Fibroblast of lung (primary cell): ENCODE results near the gene PALM2AKAP2. TPM values are rescaled to one million over a fixed set of nuclear protein-coding genes. Genes with fewer than 3 reads are reported as not detected.

ENCODE experiments used
- DNase-seq, 2 donors: peaks; one replicate each; pipeline versions ENCODE4 v3.0.0 to v3.0.0-alpha.2; 2010; ENCODE audit warnings: low read depth in 2 of 2
- H2AFZ ChIP-seq: 2 replicates; pipeline ENCODE4 v1.5.1; 2012; ENCODE audit warnings: low read length, control low read depth, inconsistent platforms
- H3K27ac ChIP-seq: 2 replicates; pipeline ENCODE4 v1.5.1; 2011; ENCODE audit warnings: low read length, control low read depth; ENCODE audit not compliant: insufficient read depth
- H3K27me3 ChIP-seq: 2 replicates; pipeline ENCODE4 v1.5.1; 2011; ENCODE audit warnings: mild to moderate bottlenecking, low read length; ENCODE audit not compliant: control insufficient read depth, insufficient read depth
- H3K36me3 ChIP-seq: 2 replicates; pipeline ENCODE4 v1.5.1; 2011; ENCODE audit warnings: low read length; ENCODE audit not compliant: control insufficient read depth, insufficient read depth
- H3K4me1 ChIP-seq: 2 replicates; pipeline ENCODE4 v1.5.1; 2011; ENCODE audit warnings: low read length; ENCODE audit not compliant: control insufficient read depth, insufficient read depth; ENCODE audit errors: extremely low read depth
- H3K4me2 ChIP-seq: 2 replicates; pipeline ENCODE4 v1.5.1; 2011; ENCODE audit warnings: low read length, control low read depth; ENCODE audit not compliant: insufficient read depth; ENCODE audit errors: extremely low read depth
- H3K4me3 ChIP-seq, 4 experiments: fragments of 200-600 bp in 1 of 4; sonication (generic) in 1 of 4; replicated peaks in 1 of 4; 2 replicates each; pipeline ENCODE4 v1.5.1; 2011 to 2016; ENCODE audit warnings: low read length in 4 of 4, low read depth in 3 of 4, mild to moderate bottlenecking in 3 of 4, control low read depth in 2 of 4, inconsistent platforms in 1 of 4, mixed read lengths in 1 of 4; ENCODE audit not compliant: insufficient read depth in 1 of 4; ENCODE audit errors: control extremely low read depth in 1 of 4
- H3K79me2 ChIP-seq: 2 replicates; pipeline ENCODE4 v1.5.1; 2012; ENCODE audit warnings: mild to moderate bottlenecking, low read length, inconsistent platforms; ENCODE audit not compliant: control insufficient read depth, insufficient read depth
- H3K9ac ChIP-seq: 2 replicates; pipeline ENCODE4 v1.5.1; 2011; ENCODE audit warnings: mild to moderate bottlenecking, low read length, control low read depth; ENCODE audit not compliant: insufficient read depth
- H3K9me3 ChIP-seq: 2 replicates; pipeline ENCODE4 v1.5.1; 2012; ENCODE audit warnings: low read depth, low read length; ENCODE audit not compliant: control insufficient read depth, insufficient read depth
- H4K20me1 ChIP-seq: 2 replicates; pipeline ENCODE4 v1.5.1; 2011; ENCODE audit warnings: low read length; ENCODE audit not compliant: control insufficient read depth, insufficient read depth; ENCODE audit errors: extremely low read depth
- EZH2 ChIP-seq: IDR thresholded peaks from 2 replicates; pipeline ENCODE4 v1.5.1; 2012; ENCODE audit warnings: low read length, control low read depth, mild to moderate bottlenecking; ENCODE audit errors: missing control alignments
- polyA plus RNA-seq, 2 donors: library from polyadenylated mRNA; depleted of rRNA in 1 of 2; stranded (reverse) in 1 of 2; unstranded in 1 of 2; fragments of >200 nt; gene quantifications; 2 replicates each; pipeline ENCODE4 v1.2.1, GENCODE V29; 2011 to 2012; ENCODE audit warnings: missing spikeins in 1 of 2
- total RNA-seq: library from RNA; depleted of rRNA; stranded (reverse); fragments of >200 nt; gene quantifications from 2 replicates; pipeline ENCODE4 v1.2.1, GENCODE V29; 2014
- TF ChIP-seq, protein P1 (sequence below), 2 donors: IDR thresholded peaks in 1 of 2; conservative IDR thresholded peaks in 1 of 2; 1 replicate in 1 of 2; 2 replicates in 1 of 2; pipeline ENCODE4 v1.5.1; 2011 to 2012; ENCODE audit warnings: low read length in 2 of 2, control low read depth in 1 of 2, inconsistent platforms in 1 of 2, low read depth in 1 of 2, mild to moderate bottlenecking in 1 of 2

Gene PALM2AKAP2
- total and polyA plus RNA-seq, 2 donors (not counting 1 experiment from before 2014, with no cell fraction given): 7.7 to 9.9 TPM

DNA sequence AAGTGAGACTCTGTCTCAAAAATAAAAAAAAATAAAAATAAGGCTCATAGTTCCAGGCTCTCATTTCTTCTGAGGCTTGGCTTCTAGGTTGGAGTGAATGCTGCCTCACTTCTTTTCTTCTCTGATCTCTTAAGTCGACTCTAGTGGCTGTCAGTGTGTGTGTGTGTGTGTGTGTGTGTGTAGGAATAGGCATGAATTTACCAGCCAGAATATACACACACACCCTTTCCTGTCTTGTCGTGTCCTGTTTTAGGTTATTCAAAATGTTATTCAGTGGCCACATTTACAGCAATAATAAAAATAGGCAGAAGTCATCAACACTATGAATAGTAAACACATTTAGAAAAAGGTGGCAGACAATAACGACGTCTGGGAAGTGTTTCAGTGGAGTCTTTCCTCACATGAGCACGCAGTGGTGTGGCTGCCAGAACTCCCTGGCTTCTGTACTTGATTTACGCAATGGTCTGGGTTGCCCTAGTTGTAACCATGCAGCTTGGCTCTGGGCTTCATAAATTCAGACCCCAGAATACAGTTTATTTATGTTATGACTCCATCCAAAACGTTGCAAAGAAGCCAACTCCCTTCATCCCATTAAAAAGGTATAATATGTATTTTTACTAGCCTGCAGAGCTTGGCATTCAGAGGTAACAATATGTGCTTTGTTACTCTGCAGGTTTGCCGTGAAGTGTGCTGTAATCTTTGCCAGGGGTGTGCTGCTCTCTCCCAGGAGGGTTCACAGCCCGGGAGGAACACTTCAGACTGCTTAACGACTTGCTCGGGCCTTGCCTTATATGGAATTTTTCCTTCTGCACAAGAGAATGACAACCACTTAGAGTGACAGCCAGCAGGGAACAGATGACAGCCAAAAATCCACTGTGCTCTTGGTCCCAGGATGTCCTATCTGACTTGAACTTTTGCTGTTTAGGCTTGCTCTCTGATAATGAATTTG, 34.4 kb upstream of the PALM2AKAP2 start:
- no peak for TF ChIP-seq EZH2
- Histone ChIP-seq H3K36me3 (no peaks in the 10 kb centered on the region), H3K27me3 (peaks cover 3% of the 10 kb centered on the region), H3K4me2 (no peak overlapping the region), H3K79me2 (no peaks in the 10 kb centered on the region), H3K9ac (no peak overlapping the region), H3K9me3 (no peaks in the 10 kb centered on the region), H3K4me1 (peaks cover 2% of the 10 kb centered on the region), H2AFZ (no peak overlapping the region), H4K20me1 (no peaks in the 10 kb centered on the region), H3K27ac (no peak overlapping the region), H3K4me3 (no peak overlapping the region)
- peak; percentile 80 to 83 for DNase-seq

DNA sequence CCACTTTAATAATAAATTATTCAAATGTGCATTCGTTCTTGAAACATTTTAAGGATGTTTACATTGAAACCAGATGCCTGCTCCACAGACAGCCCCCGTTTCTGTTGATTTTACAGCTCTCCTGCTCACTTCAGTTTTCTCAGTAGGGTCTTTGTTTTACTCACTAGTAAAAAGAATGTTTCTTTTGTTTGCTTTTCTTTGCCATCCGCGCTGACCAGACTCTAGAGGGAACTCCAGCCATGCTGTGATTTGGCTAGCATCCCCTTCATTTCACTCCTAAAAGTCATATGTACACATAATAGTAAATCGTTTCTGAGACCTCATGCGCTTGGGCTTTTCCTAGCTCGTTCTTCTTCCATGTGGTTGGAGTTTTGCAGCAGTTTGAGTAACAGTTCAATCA, 28.7 kb upstream of the PALM2AKAP2 start:
- Histone ChIP-seq H3K27ac (no peak overlapping the region), H3K36me3 (no peaks in the 10 kb centered on the region), H3K79me2 (no peaks in the 10 kb centered on the region), H4K20me1 (no peaks in the 10 kb centered on the region), H3K9me3 (no peaks in the 10 kb centered on the region), H3K27me3 (no peaks in the 10 kb centered on the region), H3K4me2 (no peak overlapping the region), H3K4me3 (peak overlapping the region in 1 of 4 experiments; percentile 6), H3K4me1 (no peaks in the 10 kb centered on the region), H3K9ac (no peak overlapping the region), H2AFZ (no peak overlapping the region)
- DNase-seq: peak; percentile 66 to 72
- TF ChIP-seq, protein P1, sequence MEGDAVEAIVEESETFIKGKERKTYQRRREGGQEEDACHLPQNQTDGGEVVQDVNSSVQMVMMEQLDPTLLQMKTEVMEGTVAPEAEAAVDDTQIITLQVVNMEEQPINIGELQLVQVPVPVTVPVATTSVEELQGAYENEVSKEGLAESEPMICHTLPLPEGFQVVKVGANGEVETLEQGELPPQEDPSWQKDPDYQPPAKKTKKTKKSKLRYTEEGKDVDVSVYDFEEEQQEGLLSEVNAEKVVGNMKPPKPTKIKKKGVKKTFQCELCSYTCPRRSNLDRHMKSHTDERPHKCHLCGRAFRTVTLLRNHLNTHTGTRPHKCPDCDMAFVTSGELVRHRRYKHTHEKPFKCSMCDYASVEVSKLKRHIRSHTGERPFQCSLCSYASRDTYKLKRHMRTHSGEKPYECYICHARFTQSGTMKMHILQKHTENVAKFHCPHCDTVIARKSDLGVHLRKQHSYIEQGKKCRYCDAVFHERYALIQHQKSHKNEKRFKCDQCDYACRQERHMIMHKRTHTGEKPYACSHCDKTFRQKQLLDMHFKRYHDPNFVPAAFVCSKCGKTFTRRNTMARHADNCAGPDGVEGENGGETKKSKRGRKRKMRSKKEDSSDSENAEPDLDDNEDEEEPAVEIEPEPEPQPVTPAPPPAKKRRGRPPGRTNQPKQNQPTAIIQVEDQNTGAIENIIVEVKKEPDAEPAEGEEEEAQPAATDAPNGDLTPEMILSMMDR (conservative IDR thresholded peaks at IDR 0.05 in 1 of 2, IDR thresholded peaks at IDR 0.05 in 1 of 2; ENCODE audit: low read depth in 1 of 2, low read length in 2 of 2): no peak
- no peak for TF ChIP-seq EZH2

DNA sequence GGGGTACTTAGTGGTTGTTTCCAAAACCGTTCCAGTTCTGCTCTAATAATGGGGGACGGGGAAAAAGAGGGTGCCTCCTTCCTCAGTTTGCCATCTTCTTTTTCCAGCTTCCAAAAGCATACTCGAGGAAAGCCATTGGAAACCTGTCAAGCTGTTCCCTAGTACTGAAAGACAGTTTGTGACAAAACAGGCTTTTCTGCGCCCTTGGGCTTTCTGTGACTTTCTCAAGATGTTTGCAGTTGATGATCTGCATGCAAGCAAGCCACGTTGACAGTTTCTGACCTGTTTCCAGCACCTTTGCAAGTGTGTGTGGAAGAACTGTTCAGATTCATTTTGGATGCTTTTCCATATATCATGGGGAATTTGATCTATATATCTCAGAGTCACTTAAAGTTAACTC, 26.7 kb upstream of the PALM2AKAP2 start:
- Histone ChIP-seq H3K27ac (no peak overlapping the region), H4K20me1 (no peaks in the 10 kb centered on the region), H3K4me3 (no peak overlapping the region), H3K9me3 (no peaks in the 10 kb centered on the region), H3K4me2 (no peak overlapping the region), H3K36me3 (no peaks in the 10 kb centered on the region), H2AFZ (no peak overlapping the region), H3K9ac (no peak overlapping the region), H3K27me3 (no peaks in the 10 kb centered on the region), H3K4me1 (no peaks in the 10 kb centered on the region), H3K79me2 (no peaks in the 10 kb centered on the region)
- TF ChIP-seq, protein P1 (conservative IDR thresholded peaks at IDR 0.05 in 1 of 2, IDR thresholded peaks at IDR 0.05 in 1 of 2; ENCODE audit: low read depth in 1 of 2, low read length in 2 of 2): no peak
- TF ChIP-seq EZH2: no peak
- no peak for DNase-seq
